ENCODE results near the gene TRAPPC2L.

TRAPPC2L gene

GRCh38 chr16:88830258-88830657, 26.7 kb upstream of the TRAPPC2L start:
- Histone ChIP-seq H3K4me1 (ENCODE audit: control insufficient read depth, insufficient read depth, low read length, poor library complexity, severe bottlenecking) (no peaks in the 10 kb centered on the region), H3K27ac (ENCODE audit: insufficient read depth, low read length, poor library complexity, severe bottlenecking) (no peak overlapping the region), H3K4me3 (ENCODE audit: insufficient read depth, low read depth, low read length, poor library complexity, severe bottlenecking) (no peak overlapping the region), H3K36me3 (ENCODE audit: control insufficient read depth, insufficient read depth, low read length) (peaks cover 3% of the 10 kb centered on the region), H3K9me3 (ENCODE audit: control insufficient read depth, low read length) (no peaks in the 10 kb centered on the region), H3K27me3 (replicated peaks; ENCODE audit: control insufficient read depth, insufficient read depth, low read length, poor library complexity, severe bottlenecking) (no peaks in the 10 kb centered on the region)
- no peak for DNase-seq

- Histone ChIP-seq H3K36me3 (ENCODE audit: control insufficient read depth, insufficient read depth, low read length) (peaks cover 3% of the 10 kb centered on the region), H3K27ac (ENCODE audit: insufficient read depth, low read length, poor library complexity, severe bottlenecking) (no peak overlapping the region), H3K4me1 (ENCODE audit: control insufficient read depth, insufficient read depth, low read length, poor library complexity, severe bottlenecking) (no peaks in the 10 kb centered on the region), H3K27me3 (replicated peaks; ENCODE audit: control insufficient read depth, insufficient read depth, low read length, poor library complexity, severe bottlenecking) (no peaks in the 10 kb centered on the region), H3K4me3 (ENCODE audit: insufficient read depth, low read depth, low read length, poor library complexity, severe bottlenecking) (no peak overlapping the region), H3K9me3 (ENCODE audit: control insufficient read depth, low read length) (no peaks in the 10 kb centered on the region)
- DNase-seq: no peak
These were observed 26.1 kb upstream of the TRAPPC2L start for GRCh38 chr16:88830783-88831182.

GRCh38 chr16:88831838-88832237, 25.1 kb upstream of the TRAPPC2L start:
- no peak for DNase-seq
- no peaks in the 10 kb centered on the region for H3K9me3 ChIP-seq (ENCODE audit: control insufficient read depth, low read length)
- no peak overlapping the region for H3K27ac ChIP-seq (ENCODE audit: insufficient read depth, low read length, poor library complexity, severe bottlenecking)
- H3K4me3 ChIP-seq (ENCODE audit: insufficient read depth, low read depth, low read length, poor library complexity, severe bottlenecking): no peak overlapping the region
- no peaks in the 10 kb centered on the region for H3K4me1 ChIP-seq (ENCODE audit: control insufficient read depth, insufficient read depth, low read length, poor library complexity, severe bottlenecking)
- H3K27me3 ChIP-seq (replicated peaks; ENCODE audit: control insufficient read depth, insufficient read depth, low read length, poor library complexity, severe bottlenecking): no peaks in the 10 kb centered on the region
- no peaks in the 10 kb centered on the region for H3K36me3 ChIP-seq (ENCODE audit: control insufficient read depth, insufficient read depth, low read length)

DNA sequence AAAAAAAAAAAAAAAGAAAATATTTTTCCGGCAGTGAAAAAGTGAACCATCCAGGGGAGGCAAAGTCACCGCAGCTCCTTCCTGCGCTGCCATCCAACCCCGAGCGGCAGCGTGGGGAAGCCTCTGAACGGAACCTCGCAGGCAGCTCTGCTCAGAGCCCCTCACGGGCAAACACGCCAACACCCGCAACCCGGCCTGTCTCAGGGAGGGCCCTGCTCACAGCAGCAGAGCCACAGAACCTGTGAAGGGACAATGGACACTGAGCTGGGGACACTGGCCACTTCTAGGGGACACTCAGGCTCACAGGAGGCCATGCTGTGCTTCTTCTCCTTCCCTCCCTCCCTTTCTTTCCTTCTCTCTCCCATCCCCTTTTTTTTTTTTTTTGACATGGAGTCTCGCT, 23.8 kb upstream of the TRAPPC2L start:
- Histone ChIP-seq H3K27ac (ENCODE audit: insufficient read depth, low read length, poor library complexity, severe bottlenecking) (no peak overlapping the region), H3K27me3 (replicated peaks; ENCODE audit: control insufficient read depth, insufficient read depth, low read length, poor library complexity, severe bottlenecking) (no peaks in the 10 kb centered on the region), H3K9me3 (ENCODE audit: control insufficient read depth, low read length) (no peaks in the 10 kb centered on the region), H3K4me1 (ENCODE audit: control insufficient read depth, insufficient read depth, low read length, poor library complexity, severe bottlenecking) (no peaks in the 10 kb centered on the region), H3K36me3 (ENCODE audit: control insufficient read depth, insufficient read depth, low read length) (no peaks in the 10 kb centered on the region), H3K4me3 (ENCODE audit: insufficient read depth, low read depth, low read length, poor library complexity, severe bottlenecking) (no peak overlapping the region)
- no peak for DNase-seq

DNA sequence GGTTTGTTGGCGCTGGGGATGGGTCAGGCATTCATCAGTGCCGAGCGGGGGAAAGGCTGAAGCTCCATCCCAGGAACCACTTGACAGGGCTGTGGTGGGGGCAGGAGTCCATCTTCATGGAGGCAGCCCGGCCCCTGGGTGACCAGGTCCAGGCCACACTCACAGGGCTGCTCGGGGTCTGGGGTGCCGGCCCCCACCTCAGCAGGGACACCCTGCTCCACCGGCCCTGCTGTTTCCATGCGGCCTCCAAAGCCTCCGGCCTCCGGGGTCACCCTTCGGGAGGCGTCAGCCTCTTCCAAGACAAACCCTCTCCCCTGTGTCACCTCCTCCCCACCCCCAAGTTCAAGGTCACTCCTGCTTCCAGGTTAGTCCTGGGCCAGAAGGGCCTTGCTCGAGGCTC, 22.3 kb upstream of the TRAPPC2L start:
- DNase-seq: no peak
- Histone ChIP-seq H3K4me3 (ENCODE audit: insufficient read depth, low read depth, low read length, poor library complexity, severe bottlenecking) (no peak overlapping the region), H3K27ac (ENCODE audit: insufficient read depth, low read length, poor library complexity, severe bottlenecking) (no peak overlapping the region), H3K36me3 (ENCODE audit: control insufficient read depth, insufficient read depth, low read length) (peaks cover 7% of the 10 kb centered on the region), H3K9me3 (ENCODE audit: control insufficient read depth, low read length) (no peaks in the 10 kb centered on the region), H3K27me3 (replicated peaks; ENCODE audit: control insufficient read depth, insufficient read depth, low read length, poor library complexity, severe bottlenecking) (no peaks in the 10 kb centered on the region), H3K4me1 (ENCODE audit: control insufficient read depth, insufficient read depth, low read length, poor library complexity, severe bottlenecking) (no peaks in the 10 kb centered on the region)

DNA sequence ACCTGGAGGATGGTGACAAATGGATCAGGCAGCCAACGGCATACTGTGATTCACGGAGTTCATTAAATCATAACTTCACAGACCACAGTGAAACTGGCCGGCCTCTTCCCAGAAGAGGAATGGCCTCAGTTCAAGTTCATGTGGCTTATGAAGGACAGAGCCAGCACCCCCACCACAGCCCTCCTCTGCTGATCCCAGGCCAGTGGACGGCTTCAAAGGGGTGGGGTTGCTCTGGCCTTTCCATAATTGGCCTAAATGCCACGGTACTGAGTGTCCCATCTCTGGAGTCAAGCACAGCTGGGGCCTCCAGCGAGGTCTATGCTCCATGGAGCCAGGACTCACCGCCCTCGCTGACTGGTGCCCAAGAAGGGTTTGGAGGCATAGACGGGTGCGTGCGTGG, 21.5 kb upstream of the TRAPPC2L start:
- no peaks in the 10 kb centered on the region for H3K27me3 ChIP-seq (replicated peaks; ENCODE audit: control insufficient read depth, insufficient read depth, low read length, poor library complexity, severe bottlenecking)
- no peaks in the 10 kb centered on the region for H3K4me1 ChIP-seq (ENCODE audit: control insufficient read depth, insufficient read depth, low read length, poor library complexity, severe bottlenecking)
- H3K9me3 ChIP-seq (ENCODE audit: control insufficient read depth, low read length): no peaks in the 10 kb centered on the region
- DNase-seq: no peak
- H3K4me3 ChIP-seq (ENCODE audit: insufficient read depth, low read depth, low read length, poor library complexity, severe bottlenecking): no peak overlapping the region
- H3K36me3 ChIP-seq (ENCODE audit: control insufficient read depth, insufficient read depth, low read length): peaks cover 15% of the 10 kb centered on the region
- no peak overlapping the region for H3K27ac ChIP-seq (ENCODE audit: insufficient read depth, low read length, poor library complexity, severe bottlenecking)

GRCh38 chr16:88835818-88836217, 21.1 kb upstream of the TRAPPC2L start:
- H3K36me3 ChIP-seq (ENCODE audit: control insufficient read depth, insufficient read depth, low read length): peaks cover 19% of the 10 kb centered on the region

GRCh38 chr16:88836791-88837190, 20.1 kb upstream of the TRAPPC2L start:
- H3K4me3 ChIP-seq (ENCODE audit: insufficient read depth, low read depth, low read length, poor library complexity, severe bottlenecking): no peak overlapping the region
- DNase-seq: no peak
- no peaks in the 10 kb centered on the region for H3K27me3 ChIP-seq (replicated peaks; ENCODE audit: control insufficient read depth, insufficient read depth, low read length, poor library complexity, severe bottlenecking)
- peaks cover 22% of the 10 kb centered on the region for H3K36me3 ChIP-seq (ENCODE audit: control insufficient read depth, insufficient read depth, low read length)
- no peak overlapping the region for H3K27ac ChIP-seq (ENCODE audit: insufficient read depth, low read length, poor library complexity, severe bottlenecking)
- H3K4me1 ChIP-seq (ENCODE audit: control insufficient read depth, insufficient read depth, low read length, poor library complexity, severe bottlenecking): no peaks in the 10 kb centered on the region
- H3K9me3 ChIP-seq (ENCODE audit: control insufficient read depth, low read length): no peaks in the 10 kb centered on the region

More at GRCh38 chr16:88835818-88836217, 21.1 kb upstream of the TRAPPC2L start:
- Histone ChIP-seq H3K4me1 (ENCODE audit: control insufficient read depth, insufficient read depth, low read length, poor library complexity, severe bottlenecking) (no peaks in the 10 kb centered on the region), H3K9me3 (ENCODE audit: control insufficient read depth, low read length) (no peaks in the 10 kb centered on the region), H3K27me3 (replicated peaks; ENCODE audit: control insufficient read depth, insufficient read depth, low read length, poor library complexity, severe bottlenecking) (no peaks in the 10 kb centered on the region), H3K27ac (ENCODE audit: insufficient read depth, low read length, poor library complexity, severe bottlenecking) (no peak overlapping the region), H3K4me3 (ENCODE audit: insufficient read depth, low read depth, low read length, poor library complexity, severe bottlenecking) (no peak overlapping the region)
- no peak for DNase-seq

GRCh38 chr16:88837806-88838205, 19.1 kb upstream of the TRAPPC2L start:
- no peak for DNase-seq
- Histone ChIP-seq H3K4me3 (ENCODE audit: insufficient read depth, low read depth, low read length, poor library complexity, severe bottlenecking) (no peak overlapping the region), H3K9me3 (ENCODE audit: control insufficient read depth, low read length) (no peaks in the 10 kb centered on the region), H3K27ac (ENCODE audit: insufficient read depth, low read length, poor library complexity, severe bottlenecking) (no peak overlapping the region), H3K36me3 (ENCODE audit: control insufficient read depth, insufficient read depth, low read length) (peaks cover 22% of the 10 kb centered on the region), H3K27me3 (replicated peaks; ENCODE audit: control insufficient read depth, insufficient read depth, low read length, poor library complexity, severe bottlenecking) (no peaks in the 10 kb centered on the region), H3K4me1 (ENCODE audit: control insufficient read depth, insufficient read depth, low read length, poor library complexity, severe bottlenecking) (no peaks in the 10 kb centered on the region)

GRCh38 chr16:88838566-88838965, 18.4 kb upstream of the TRAPPC2L start:
- H3K4me3 ChIP-seq (ENCODE audit: insufficient read depth, low read depth, low read length, poor library complexity, severe bottlenecking): no peak overlapping the region
- DNase-seq: no peak
- H3K4me1 ChIP-seq (ENCODE audit: control insufficient read depth, insufficient read depth, low read length, poor library complexity, severe bottlenecking): no peaks in the 10 kb centered on the region
- no peak overlapping the region for H3K27ac ChIP-seq (ENCODE audit: insufficient read depth, low read length, poor library complexity, severe bottlenecking)
- H3K9me3 ChIP-seq (ENCODE audit: control insufficient read depth, low read length): no peaks in the 10 kb centered on the region
- H3K27me3 ChIP-seq (replicated peaks; ENCODE audit: control insufficient read depth, insufficient read depth, low read length, poor library complexity, severe bottlenecking): no peaks in the 10 kb centered on the region
- peaks cover 22% of the 10 kb centered on the region for H3K36me3 ChIP-seq (ENCODE audit: control insufficient read depth, insufficient read depth, low read length)

DNA sequence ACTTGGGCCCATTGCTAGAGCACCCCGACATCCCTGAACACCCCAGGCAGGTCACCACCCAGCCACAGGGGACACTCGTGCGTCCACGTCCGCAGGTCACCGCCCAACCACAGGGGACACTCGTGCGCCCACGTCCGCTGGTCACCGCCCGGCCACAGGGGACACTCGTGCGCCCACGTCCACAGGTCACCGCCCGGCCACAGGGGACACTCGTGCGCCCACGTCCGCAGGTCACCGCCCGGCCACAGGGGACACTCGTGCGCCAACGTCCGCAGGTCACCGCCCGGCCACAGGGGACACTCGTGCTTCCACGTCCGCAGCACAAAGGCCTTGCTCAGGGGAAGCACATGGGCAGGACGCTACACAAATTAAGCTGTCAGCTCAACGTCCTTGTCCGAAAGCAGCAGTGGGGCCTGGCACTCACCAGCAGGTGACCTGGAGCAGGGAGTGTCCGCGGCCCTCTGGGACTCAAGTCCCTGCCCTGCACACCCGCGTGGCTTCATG, 17.8 kb upstream of the TRAPPC2L start:
- no peak overlapping the region for H3K4me3 ChIP-seq (ENCODE audit: insufficient read depth, low read depth, low read length, poor library complexity, severe bottlenecking)
- H3K27me3 ChIP-seq (replicated peaks; ENCODE audit: control insufficient read depth, insufficient read depth, low read length, poor library complexity, severe bottlenecking): no peaks in the 10 kb centered on the region
- peaks cover 22% of the 10 kb centered on the region for H3K36me3 ChIP-seq (ENCODE audit: control insufficient read depth, insufficient read depth, low read length)
- no peaks in the 10 kb centered on the region for H3K9me3 ChIP-seq (ENCODE audit: control insufficient read depth, low read length)
- DNase-seq: no peak
- H3K27ac ChIP-seq (ENCODE audit: insufficient read depth, low read length, poor library complexity, severe bottlenecking): no peak overlapping the region
- no peaks in the 10 kb centered on the region for H3K4me1 ChIP-seq (ENCODE audit: control insufficient read depth, insufficient read depth, low read length, poor library complexity, severe bottlenecking)
